Fibroblast of lung (primary cell): Measurements from ENCODE around the gene MAP3K3.

ENCODE experiments used
- EZH2 ChIP-seq: IDR thresholded peaks from 2 replicates; pipeline ENCODE4 v1.5.1; 2012; ENCODE audit warnings: low read length, control low read depth, mild to moderate bottlenecking; ENCODE audit errors: missing control alignments
- TF ChIP-seq, protein P1 (sequence below), 2 donors: IDR thresholded peaks in 1 of 2; conservative IDR thresholded peaks in 1 of 2; 1 replicate in 1 of 2; 2 replicates in 1 of 2; pipeline ENCODE4 v1.5.1; 2011 to 2012; ENCODE audit warnings: low read length in 2 of 2, control low read depth in 1 of 2, inconsistent platforms in 1 of 2, low read depth in 1 of 2, mild to moderate bottlenecking in 1 of 2

DNA sequence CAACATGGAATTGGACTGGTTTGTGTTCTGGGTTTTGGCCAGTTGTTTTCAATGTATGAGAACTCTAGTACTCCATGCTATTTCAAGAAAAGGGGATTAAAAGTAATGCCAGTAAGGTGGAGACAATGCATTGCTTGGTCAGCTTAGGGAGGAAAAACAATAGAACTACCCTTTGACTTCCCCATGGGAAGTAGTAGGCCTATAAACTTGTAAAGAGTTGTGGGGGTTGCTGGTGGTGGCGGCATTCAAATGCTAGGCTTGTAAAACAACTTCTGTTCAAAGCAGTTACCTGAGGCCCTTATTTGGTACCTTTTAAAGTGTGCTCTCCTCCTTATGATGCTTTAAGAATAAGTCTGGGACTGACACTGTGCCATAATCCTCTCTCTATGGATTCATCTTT lies 9.4 kb downstream of the MAP3K3 start:
- TF ChIP-seq, protein P1, sequence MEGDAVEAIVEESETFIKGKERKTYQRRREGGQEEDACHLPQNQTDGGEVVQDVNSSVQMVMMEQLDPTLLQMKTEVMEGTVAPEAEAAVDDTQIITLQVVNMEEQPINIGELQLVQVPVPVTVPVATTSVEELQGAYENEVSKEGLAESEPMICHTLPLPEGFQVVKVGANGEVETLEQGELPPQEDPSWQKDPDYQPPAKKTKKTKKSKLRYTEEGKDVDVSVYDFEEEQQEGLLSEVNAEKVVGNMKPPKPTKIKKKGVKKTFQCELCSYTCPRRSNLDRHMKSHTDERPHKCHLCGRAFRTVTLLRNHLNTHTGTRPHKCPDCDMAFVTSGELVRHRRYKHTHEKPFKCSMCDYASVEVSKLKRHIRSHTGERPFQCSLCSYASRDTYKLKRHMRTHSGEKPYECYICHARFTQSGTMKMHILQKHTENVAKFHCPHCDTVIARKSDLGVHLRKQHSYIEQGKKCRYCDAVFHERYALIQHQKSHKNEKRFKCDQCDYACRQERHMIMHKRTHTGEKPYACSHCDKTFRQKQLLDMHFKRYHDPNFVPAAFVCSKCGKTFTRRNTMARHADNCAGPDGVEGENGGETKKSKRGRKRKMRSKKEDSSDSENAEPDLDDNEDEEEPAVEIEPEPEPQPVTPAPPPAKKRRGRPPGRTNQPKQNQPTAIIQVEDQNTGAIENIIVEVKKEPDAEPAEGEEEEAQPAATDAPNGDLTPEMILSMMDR (conservative IDR thresholded peaks at IDR 0.05 in 1 of 2, IDR thresholded peaks at IDR 0.05 in 1 of 2; ENCODE audit: low read depth in 1 of 2, low read length in 2 of 2), result no peak
- no peak for TF ChIP-seq EZH2
